Upper lobe of right lung (tissue), 1 donor: Measurements from ENCODE around the gene CHRNB1. TPM values are rescaled to one million over a fixed set of nuclear protein-coding genes. Genes with fewer than 3 reads are reported as not detected.

Experiments
- ATAC-seq: fragments of 200-7000 bp; cut with Tn5 transposase; one replicate; pipeline ENCODE4 v1.9.1; 2020; ENCODE audit warnings: mild to moderate bottlenecking, moderate library complexity
- DNase-seq: peaks from one replicate; pipeline ENCODE4 v3.0.0-alpha.2; 2020
- H3K27ac ChIP-seq: fragments of 200-600 bp; one replicate; pipeline ENCODE4 v1.8.0; 2022
- H3K27me3 ChIP-seq: fragments of 200-600 bp; one replicate; pipeline ENCODE4 v1.8.0; 2022; ENCODE audit warnings: mild to moderate bottlenecking
- H3K36me3 ChIP-seq: fragments of 200-600 bp; one replicate; pipeline ENCODE4 v1.8.0; 2022
- H3K4me1 ChIP-seq: fragments of 200-600 bp; one replicate; pipeline ENCODE4 v1.8.0; 2022
- H3K4me3 ChIP-seq: fragments of 200-600 bp; one replicate; pipeline ENCODE4 v1.8.0; 2022; ENCODE audit warnings: mild to moderate bottlenecking
- H3K9me3 ChIP-seq: fragments of 200-600 bp; one replicate; pipeline ENCODE4 v1.8.0; 2022
- CTCF ChIP-seq: fragments of 200-600 bp; IDR thresholded peaks from one replicate; pipeline ENCODE4 v1.8.0; 2022; ENCODE audit warnings: antibody characterized with exemption
- intact Hi-C: fragments of 100-400 bp; cut with DNase I; formaldehyde crosslinking; loops from one replicate; pipeline ENCODE4 v1.11.0; 2022
- total RNA-seq: library from RNA; stranded (reverse); fragmentation: NEBNext Ultra II Directional; extraction: Animal tissue kit (Norgen Biotek cat#: 25700); gene quantifications from one replicate; pipeline ENCODE4 v1.2.1, GENCODE V29; 2021
- donor health status: DM: no; HTN: yes; CAD: no; lungs with severe emphysema.

Gene CHRNB1
- total RNA-seq, 1 donor from 2014 or later, result 10.1 TPM

- intact Hi-C loops, result no loop called here
- DNase-seq (no peak), ATAC-seq (no peak)
- no peak for TF ChIP-seq CTCF
- Histone ChIP-seq H3K27ac (peak overlapping the region; percentile 48), H3K36me3 (no peaks in the 10 kb centered on the region), H3K27me3 (peaks cover 22% of the 10 kb centered on the region), H3K9me3 (no peaks in the 10 kb centered on the region), H3K4me3 (peak overlapping the region; percentile 71), H3K4me1 (peaks cover 46% of the 10 kb centered on the region)
These were observed 7.4 kb upstream of the CHRNB1 start for GRCh38 chr17:7437369-7437863.

DNA sequence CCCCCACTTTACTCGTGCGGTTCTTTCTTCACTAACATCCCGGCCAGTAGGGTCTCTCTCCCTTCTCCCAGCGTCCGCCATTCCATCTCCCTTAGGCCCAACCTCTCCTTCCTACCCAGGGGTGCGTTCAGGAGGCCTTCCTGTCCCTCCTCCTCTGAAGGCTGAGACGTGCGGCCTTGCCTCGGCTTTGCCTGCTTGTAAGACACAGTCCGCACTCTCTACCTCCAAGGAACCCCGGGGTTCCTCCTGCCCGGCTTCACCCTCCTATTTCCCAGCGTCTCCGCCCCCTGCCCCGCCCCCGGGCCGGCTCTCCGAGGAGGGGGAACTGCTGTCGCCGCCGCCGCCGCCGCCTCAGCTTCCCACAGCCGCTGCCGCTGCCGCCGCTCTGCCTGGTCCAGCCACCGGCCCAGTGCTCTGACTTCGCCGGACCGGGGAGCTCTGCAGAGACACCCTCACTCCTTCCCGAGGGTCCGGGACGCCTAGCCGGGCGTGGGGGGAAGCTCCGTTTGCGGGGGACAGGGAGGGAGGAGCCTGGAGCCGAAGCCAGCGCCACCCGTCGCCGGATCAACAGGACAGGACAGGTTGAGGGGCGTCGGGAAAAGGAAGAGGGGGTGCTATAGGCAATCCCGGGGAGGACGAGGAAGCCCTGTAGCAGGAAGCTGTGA is 6.8 kb upstream of the CHRNB1 start:
- intact Hi-C loops, result no loop called here
- Histone ChIP-seq H3K27me3 (peaks cover 22% of the 10 kb centered on the region), H3K4me1 (peaks cover 46% of the 10 kb centered on the region)

GRCh38 chr17:7438656-7439460 is 6.0 kb upstream of the CHRNB1 start:
- Histone ChIP-seq H3K4me3 (peak overlapping the region; percentile 71), H3K4me1 (peaks cover 46% of the 10 kb centered on the region), H3K27ac (no peak overlapping the region), H3K36me3 (no peaks in the 10 kb centered on the region), H3K9me3 (no peaks in the 10 kb centered on the region), H3K27me3 (peaks cover 22% of the 10 kb centered on the region)
- DNase-seq (no peak), ATAC-seq (no peak)
- intact Hi-C loops, result no loop called here
- TF ChIP-seq CTCF, result no peak

More for the DNA sequence above, 6.8 kb upstream of the CHRNB1 start:
- H3K36me3 ChIP-seq, result no peaks in the 10 kb centered on the region
- no peaks in the 10 kb centered on the region for H3K9me3 ChIP-seq
- no peak for TF ChIP-seq CTCF
- DNase-seq (peak; percentile 88), ATAC-seq (peak; percentile 9)
- H3K4me3 ChIP-seq, result peak overlapping the region; percentile 71
- H3K27ac ChIP-seq, result no peak overlapping the region

- peak within 1 kb of the TSS; percentile 71 for H3K4me3 ChIP-seq
- H3K4me1 ChIP-seq, result peaks cover 46% of the 10 kb centered on the region
- ATAC-seq (no peak), DNase-seq (no peak)
- peaks cover 22% of the 10 kb centered on the region for H3K27me3 ChIP-seq
- intact Hi-C loops, result no loop called here
- no peak within 1 kb of the TSS for H3K27ac ChIP-seq
- TF ChIP-seq CTCF, result no peak
- no peaks in the 10 kb centered on the region for H3K36me3 ChIP-seq
- H3K9me3 ChIP-seq, result no peaks in the 10 kb centered on the region
These were observed 5.3 kb upstream of the CHRNB1 start, which contains the start of gene FGF11 for GRCh38 chr17:7439462-7440112. FGF11 (plus strand) TSS chr17:7439512; CDS start chr17:7439621, 109 bp downstream.

- TF ChIP-seq CTCF, result no peak
- no peaks in the 10 kb centered on the region for H3K36me3 ChIP-seq
- peaks cover 50% of the 10 kb centered on the region for H3K4me1 ChIP-seq
- H3K27me3 ChIP-seq, result peaks cover 24% of the 10 kb centered on the region
- H3K27ac ChIP-seq, result no peak overlapping the region
- ATAC-seq (no peak), DNase-seq (peak; percentile 81)
- intact Hi-C loops, result no loop called here
- H3K9me3 ChIP-seq, result no peaks in the 10 kb centered on the region
- peak overlapping the region; percentile 29 for H3K4me3 ChIP-seq
These were observed 4.6 kb upstream of the CHRNB1 start for GRCh38 chr17:7440113-7440833.
